ENCODE results near the gene KLHL12.

- TF ChIP-seq CTCF (optimal IDR thresholded peaks at IDR 0.05 in 1 of 3, IDR thresholded peaks at IDR 0.05 in 1 of 3, conservative IDR thresholded peaks at IDR 0.05 in 1 of 3; ENCODE audit: extremely low read depth in 1 of 3, insufficient read depth in 2 of 3, low read length in 3 of 3) (no peak), EZH2 (IDR thresholded peaks at IDR 0.05; ENCODE audit: low read length) (no peak)
Observed at GRCh38 chr1:202932476-202932875, 5.4 kb upstream of the KLHL12 start.
